GM23338 (cell line): ENCODE results near the gene LMF1. TPM values are rescaled to one million over a fixed set of nuclear protein-coding genes. Genes with fewer than 3 reads are reported as not detected.

Experiments
- ATAC-seq: fragments of 200-7000 bp; cut with Tn5 transposase; 3 replicates; pipeline ENCODE4 v1.9.1; 2020
- DNase-seq: peaks from one replicate; pipeline ENCODE4 v3.0.0-alpha.2; 2015; ENCODE audit warnings: low spot score
- H2AFZ ChIP-seq: fragments of 200-600 bp; sonication (generic); 2 replicates; pipeline ENCODE4 v1.8.0; 2016; ENCODE audit warnings: antibody characterized with exemption, mild to moderate bottlenecking, moderate library complexity
- H3F3A ChIP-seq: fragments of 200-600 bp; sonication (generic); replicated peaks from 2 replicates; pipeline ENCODE4 v1.8.0; 2017; ENCODE audit warnings: antibody characterized with exemption, mixed run types, low read depth
- H3K27ac ChIP-seq: fragments of 200-600 bp; sonication (generic); 2 replicates; pipeline ENCODE4 v1.6.1; 2016; ENCODE audit warnings: low read depth
- H3K27me3 ChIP-seq: fragments of 200-600 bp; sonication (generic); 2 replicates; pipeline ENCODE4 v1.8.0; 2016; ENCODE audit warnings: mild to moderate bottlenecking, mixed run types, moderate library complexity; ENCODE audit not compliant: insufficient read depth
- H3K36me3 ChIP-seq: fragments of 200-600 bp; sonication (generic); 2 replicates; pipeline ENCODE4 v1.8.0; 2016; ENCODE audit warnings: mild to moderate bottlenecking; ENCODE audit not compliant: insufficient read depth
- H3K4me1 ChIP-seq: fragments of 200-600 bp; sonication (generic); 2 replicates; pipeline ENCODE4 v1.8.0; 2016; ENCODE audit warnings: mild to moderate bottlenecking, moderate library complexity; ENCODE audit not compliant: insufficient read depth
- H3K4me2 ChIP-seq: fragments of 200-600 bp; sonication (generic); 2 replicates; pipeline ENCODE4 v1.7.1; 2017; ENCODE audit warnings: mixed run types
- H3K4me3 ChIP-seq: fragments of 200-600 bp; sonication (generic); 2 replicates; pipeline ENCODE4 v1.6.1; 2016; ENCODE audit warnings: mixed run types
- H3K79me2 ChIP-seq: fragments of 200-600 bp; sonication (generic); replicated peaks from 2 replicates; pipeline ENCODE4 v1.8.0; 2017; ENCODE audit warnings: mild to moderate bottlenecking; ENCODE audit not compliant: insufficient read depth
- H3K9me2 ChIP-seq: fragments of 200-600 bp; sonication (generic); 2 replicates; pipeline ENCODE4 v1.8.0; 2017; ENCODE audit not compliant: insufficient read depth
- H4K20me1 ChIP-seq: fragments of 200-600 bp; sonication (generic); replicated peaks from 2 replicates; pipeline ENCODE4 v1.8.0; 2017; ENCODE audit warnings: mild to moderate bottlenecking; ENCODE audit not compliant: insufficient read depth
- H3K27ac Mint-ChIP-seq: 2 replicates; pipeline ENCODE4 v1.8.0; 2020; ENCODE audit warnings: inconsistent platforms, mild to moderate bottlenecking, moderate library complexity, mixed read lengths
- H3K27me3 Mint-ChIP-seq: 3 replicates; pipeline ENCODE4 v1.8.0; 2022; ENCODE audit warnings: low read depth, mild to moderate bottlenecking, moderate library complexity, mixed read lengths, inconsistent platforms; ENCODE audit not compliant: insufficient read depth, poor library complexity
- H3K36me3 Mint-ChIP-seq: 3 replicates; pipeline ENCODE4 v1.8.0; 2021; ENCODE audit warnings: low read depth, mild to moderate bottlenecking, inconsistent platforms, moderate library complexity, mixed read lengths
- H3K4me1 Mint-ChIP-seq: 3 replicates; pipeline ENCODE4 v1.8.0; 2020; ENCODE audit warnings: mild to moderate bottlenecking, inconsistent platforms, mixed read lengths
- H3K4me3 Mint-ChIP-seq: 3 replicates; pipeline ENCODE4 v1.8.0; 2021; ENCODE audit warnings: moderate library complexity, mild to moderate bottlenecking, inconsistent platforms, mixed read lengths
- H3K9me3 Mint-ChIP-seq: 3 replicates; pipeline ENCODE4 v1.8.0; 2020; ENCODE audit warnings: moderate library complexity, mild to moderate bottlenecking, inconsistent platforms, mixed read lengths
- CREB1 ChIP-seq: fragments of 250-450 bp; sonication (Bioruptor Pico); IDR thresholded peaks from 2 replicates; pipeline ENCODE4 v1.5.0; 2020; ENCODE audit warnings: low read depth, mild to moderate bottlenecking, moderate library complexity
- EZH2 ChIP-seq: fragments of 200-600 bp; sonication (generic); IDR thresholded peaks from one replicate; pipeline ENCODE4 v1.8.0; 2017; ENCODE audit warnings: antibody characterized with exemption, mild to moderate bottlenecking, low read depth; ENCODE audit not compliant: unreplicated experiment
- EZH2phosphoT487 ChIP-seq: fragments of 200-600 bp; sonication (generic); IDR thresholded peaks from one replicate; pipeline ENCODE4 v1.8.1; 2018; ENCODE audit warnings: antibody characterized with exemption; ENCODE audit not compliant: unreplicated experiment
- NANOG ChIP-seq: IDR thresholded peaks from 2 replicates; pipeline ENCODE4 v1.6.1; 2016; ENCODE audit warnings: antibody characterized with exemption, borderline replicate concordance
- POLR2AphosphoS5 ChIP-seq: IDR thresholded peaks from 2 replicates; pipeline ENCODE4 v1.6.1; 2016; ENCODE audit warnings: antibody characterized with exemption, low read depth
- REST ChIP-seq: IDR thresholded peaks from one replicate; pipeline ENCODE4 v1.6.1; 2018; ENCODE audit warnings: antibody characterized with exemption; ENCODE audit not compliant: unreplicated experiment
- STAT1 ChIP-seq: IDR thresholded peaks from one replicate; pipeline ENCODE4 v1.6.1; 2016; ENCODE audit warnings: antibody characterized with exemption; ENCODE audit not compliant: unreplicated experiment
- ZNF114 ChIP-seq: fragments of 250-450 bp; sonication (Bioruptor Pico); IDR thresholded peaks from 2 replicates; pipeline ENCODE4 v1.5.0; 2020; ENCODE audit warnings: mild to moderate bottlenecking, moderate library complexity
- ZNF331 ChIP-seq: fragments of 250-450 bp; sonication (Bioruptor Pico); IDR thresholded peaks from 2 replicates; pipeline ENCODE4 v1.5.0; 2020; ENCODE audit warnings: low read depth, mild to moderate bottlenecking, moderate library complexity
- polyA plus RNA-seq: library from polyadenylated mRNA; unstranded; fragments of >200 nt; fragmentation: Nextera tagmentation; extraction: Ambion mirVana; gene quantifications from 2 replicates; pipeline ENCODE4 v1.2.1, GENCODE V29; 2016
- total RNA-seq: library from RNA; depleted of rRNA; stranded (reverse); fragments of >200 nt; shearing (Covaris generic); gene quantifications from 2 replicates; pipeline ENCODE4 v1.2.3, GENCODE V29; 2014
- TF ChIP-seq, protein P1 (sequence below): IDR thresholded peaks from 2 replicates; pipeline ENCODE4 v1.6.1; 2016; ENCODE audit warnings: antibody characterized with exemption

LMF1 gene
- total and polyA plus RNA-seq, 2 experiments from 2014 or later, result 4.2 to 10.1 TPM

- peak; percentile 82 for DNase-seq
- H3K27ac ChIP-seq, result no peak overlapping the region
These were observed 26.8 kb upstream of the LMF1 start for GRCh38 chr16:997440-998051.

DNA sequence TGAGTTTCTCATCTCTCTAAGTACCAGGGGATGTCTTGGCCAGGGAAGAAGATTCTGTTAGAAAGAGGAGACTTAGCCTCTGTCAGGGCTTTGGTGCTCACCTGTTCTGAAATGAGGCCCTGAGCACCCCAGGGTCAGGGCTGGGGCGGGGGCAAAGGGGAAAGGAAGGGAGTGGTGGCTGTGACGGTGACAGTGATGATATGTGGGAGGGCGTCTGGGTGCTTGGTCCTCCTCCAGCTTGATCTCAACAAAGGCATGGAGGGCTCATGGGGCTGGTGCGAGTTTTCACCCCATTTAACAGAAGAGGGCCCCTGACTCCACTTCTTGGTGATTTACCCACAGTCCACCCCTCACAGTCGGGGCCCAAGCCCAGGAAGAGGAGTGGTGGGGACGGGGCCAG lies 25.9 kb upstream of the LMF1 start:
- ATAC-seq (no peak), DNase-seq (no peak)
- Mint-ChIP-seq H3K27me3 (peaks cover 10% of the 10 kb centered on the region), H3K4me3 (no peak overlapping the region), H3K9me3 (peaks cover 25% of the 10 kb centered on the region; the same call in 2 of the 3 replicates), H3K36me3 (peaks cover 8% of the 10 kb centered on the region; the same call in 1 of the 3 replicates), H3K27ac (no peak overlapping the region), H3K4me1 (peaks cover 12% of the 10 kb centered on the region)
- no peak overlapping the region for H3K27ac ChIP-seq
- no peaks in the 10 kb centered on the region for H3K9me2 ChIP-seq
- H3K4me2 ChIP-seq, result no peak overlapping the region
- no peak overlapping the region for H3K4me3 ChIP-seq
- H3K27me3 ChIP-seq, result no peaks in the 10 kb centered on the region
- H3F3A ChIP-seq, result no peaks in the 10 kb centered on the region
- H2AFZ ChIP-seq, result no peak overlapping the region
- H3K4me1 ChIP-seq, result no peaks in the 10 kb centered on the region
- no peaks in the 10 kb centered on the region for H3K79me2 ChIP-seq
- H3K36me3 ChIP-seq, result no peaks in the 10 kb centered on the region
- H4K20me1 ChIP-seq, result no peaks in the 10 kb centered on the region
- TF ChIP-seq CREB1 (CRISPR knock-in tag) (no peak), STAT1 (no peak), EZH2phosphoT487 (no peak), NANOG (no peak), ZNF331 (CRISPR knock-in tag) (no peak), POLR2AphosphoS5 (no peak), ZNF114 (CRISPR knock-in tag) (no peak)
- TF ChIP-seq, protein P1, sequence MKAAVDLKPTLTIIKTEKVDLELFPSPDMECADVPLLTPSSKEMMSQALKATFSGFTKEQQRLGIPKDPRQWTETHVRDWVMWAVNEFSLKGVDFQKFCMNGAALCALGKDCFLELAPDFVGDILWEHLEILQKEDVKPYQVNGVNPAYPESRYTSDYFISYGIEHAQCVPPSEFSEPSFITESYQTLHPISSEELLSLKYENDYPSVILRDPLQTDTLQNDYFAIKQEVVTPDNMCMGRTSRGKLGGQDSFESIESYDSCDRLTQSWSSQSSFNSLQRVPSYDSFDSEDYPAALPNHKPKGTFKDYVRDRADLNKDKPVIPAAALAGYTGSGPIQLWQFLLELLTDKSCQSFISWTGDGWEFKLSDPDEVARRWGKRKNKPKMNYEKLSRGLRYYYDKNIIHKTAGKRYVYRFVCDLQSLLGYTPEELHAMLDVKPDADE, result no peak

More at GRCh38 chr16:997440-998051, 26.8 kb upstream of the LMF1 start:
- H3K4me1 Mint-ChIP-seq, result peaks cover 12% of the 10 kb centered on the region
- Histone ChIP-seq H3K36me3 (no peaks in the 10 kb centered on the region), H3F3A (no peaks in the 10 kb centered on the region), H2AFZ (no peak overlapping the region), H3K27me3 (no peaks in the 10 kb centered on the region), H3K9me2 (no peaks in the 10 kb centered on the region), H3K4me1 (no peaks in the 10 kb centered on the region), H4K20me1 (no peaks in the 10 kb centered on the region), H3K4me3 (no peak overlapping the region), H3K79me2 (no peaks in the 10 kb centered on the region), H3K4me2 (no peak overlapping the region; the same call in 1 of the 2 replicates)
- H3K36me3 Mint-ChIP-seq, result peaks cover 8% of the 10 kb centered on the region; the same call in 1 of the 3 replicates
- H3K9me3 Mint-ChIP-seq, result peaks cover 25% of the 10 kb centered on the region; the same call in 2 of the 3 replicates
- H3K4me3 Mint-ChIP-seq, result peak overlapping the region; percentile 49; the same call in 2 of the 3 replicates
- TF ChIP-seq ZNF114 (CRISPR knock-in tag) (no peak), NANOG (no peak), CREB1 (CRISPR knock-in tag) (no peak), REST (no peak), EZH2 (no peak)
- TF ChIP-seq, protein P1, result no peak
- no peak overlapping the region for H3K27ac Mint-ChIP-seq
- peak; percentile 90 for ATAC-seq
- peaks cover 10% of the 10 kb centered on the region for H3K27me3 Mint-ChIP-seq
